Activated CD4-positive, alpha-beta T cell treated with anti-CD3 and anti-CD28 coated beads, Interleukin-2, amount 50 U/mL, for 24 hours (primary cell): ENCODE results near the gene ZNF165.
"Not testable (repeated sequence)": the region's sequence is repeated elsewhere in the genome, so short reads cannot be mapped to it uniquely, and the experiment has no call there.

Experiments
- DNase-seq, 2 donors: peaks; one replicate each; pipeline ENCODE4 v3.0.0-alpha.2; 2020; ENCODE audit warnings: low read depth in 1 of 2, low spot score in 1 of 2

The ZNF165 gene

GRCh38 chr6:28118217-28118616, 37.8 kb downstream of the ZNF165 start:
- no peak for DNase-seq

GRCh38 chr6:28121876-28122275, 41.5 kb downstream of the ZNF165 start:
- DNase-seq: no peak

GRCh38 chr6:28122283-28122682, 41.9 kb downstream of the ZNF165 start:
- DNase-seq: not testable (repeated sequence)

GRCh38 chr6:28124350-28124970, 44.1 kb downstream of the ZNF165 start, which contains the start of gene ZSCAN16:
ZSCAN16 (plus strand) TSS chr6:28124609; CDS start chr6:28125444, 835 bp downstream.
- DNase-seq: peak; percentile 43 to 71

- no peak for DNase-seq
Observed at GRCh38 chr6:28124971-28125353, 44.6 kb downstream of the ZNF165 start.

GRCh38 chr6:28125401-28125800, 45.0 kb downstream of the ZNF165 start:
- DNase-seq: no peak

- DNase-seq: no peak
Observed at GRCh38 chr6:28134015-28134414, 53.6 kb downstream of the ZNF165 start.

GRCh38 chr6:28134716-28135115, 54.3 kb downstream of the ZNF165 start:
- no peak for DNase-seq

- DNase-seq: no peak
Observed at GRCh38 chr6:28135393-28135792, 55.0 kb downstream of the ZNF165 start.

GRCh38 chr6:28136585-28137504, 56.5 kb downstream of the ZNF165 start:
- peak; percentile 60 to 80 for DNase-seq

GRCh38 chr6:28137505-28137981, 57.2 kb downstream of the ZNF165 start:
- peak; percentile 32 to 50 for DNase-seq
